Upper lobe of left lung (tissue), 4 donors: Measurements from ENCODE around the gene CISH.

Experiments used
- CTCF ChIP-seq, 6 experiments: fragments of 450-650 bp in 4 of 6; fragments of 200-600 bp in 2 of 6; sonication (generic) in 2 of 6; IDR thresholded peaks; one replicate each; pipeline ENCODE4 v1.5.1; 2016 to 2019; ENCODE audit warnings: antibody characterized with exemption in 6 of 6
- POLR2AphosphoS5 ChIP-seq, 2 donors: sonication (generic); formaldehyde crosslinking; IDR thresholded peaks; one replicate each; pipeline ENCODE4 v1.5.1; 2017; ENCODE audit warnings: antibody characterized with exemption in 2 of 2

- no peak for TF ChIP-seq POLR2AphosphoS5 (IDR thresholded peaks at IDR 0.05)
- no peak for TF ChIP-seq CTCF (IDR thresholded peaks at IDR 0.05)
Measured at GRCh38 chr3:50606596-50606995, 5.0 kb downstream of the CISH start.
